Breast epithelium (tissue), 3 donors: ENCODE data around the gene PCDH15.

Experiments
- CTCF ChIP-seq, 3 donors: fragments of 450-650 bp; IDR thresholded peaks; one replicate each; pipeline ENCODE4 v1.5.1; 2016 to 2017; ENCODE audit warnings: antibody characterized with exemption in 3 of 3, mild to moderate bottlenecking in 3 of 3, moderate library complexity in 3 of 3
- POLR2A ChIP-seq: fragments of 450-650 bp; IDR thresholded peaks from one replicate; pipeline ENCODE4 v1.6.1; 2016; ENCODE audit warnings: antibody characterized with exemption, mild to moderate bottlenecking, moderate library complexity

- no peak for TF ChIP-seq POLR2A
- no peak for TF ChIP-seq CTCF (IDR thresholded peaks at IDR 0.05)
Observed at GRCh38 chr10:54749623-54750022, 51.4 kb downstream of the PCDH15 start.
